ENCODE data around the gene CCNI2.

CCNI2 gene

DNA sequence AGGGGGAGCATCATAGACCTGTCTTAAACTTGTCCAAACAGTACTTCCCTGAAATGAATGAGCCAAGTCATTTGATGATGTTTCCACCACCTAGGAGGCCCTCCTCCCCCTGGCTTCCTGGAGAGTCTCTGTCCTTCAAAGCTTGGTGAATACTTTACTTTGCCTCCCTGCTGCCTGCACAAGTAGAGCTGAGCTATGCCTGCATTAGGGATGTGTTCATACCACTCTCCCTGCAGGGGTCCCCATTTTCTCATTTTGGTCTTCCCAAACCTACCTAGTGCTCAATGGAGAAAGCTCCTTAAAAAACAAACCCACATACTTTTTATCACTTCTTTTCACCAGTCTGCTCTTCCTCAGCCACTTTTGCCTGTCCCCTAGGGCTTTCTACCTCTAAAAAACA, 7.7 kb downstream of the CCNI2 start:
- DNase-seq = peak; percentile 15 to 40
- TF ChIP-seq GATA1 (IDR thresholded peaks at IDR 0.05; ENCODE audit: low read depth, low read length) (no peak), POLR2A (IDR thresholded peaks at IDR 0.05; ENCODE audit: low read length) (no peak)

DNA sequence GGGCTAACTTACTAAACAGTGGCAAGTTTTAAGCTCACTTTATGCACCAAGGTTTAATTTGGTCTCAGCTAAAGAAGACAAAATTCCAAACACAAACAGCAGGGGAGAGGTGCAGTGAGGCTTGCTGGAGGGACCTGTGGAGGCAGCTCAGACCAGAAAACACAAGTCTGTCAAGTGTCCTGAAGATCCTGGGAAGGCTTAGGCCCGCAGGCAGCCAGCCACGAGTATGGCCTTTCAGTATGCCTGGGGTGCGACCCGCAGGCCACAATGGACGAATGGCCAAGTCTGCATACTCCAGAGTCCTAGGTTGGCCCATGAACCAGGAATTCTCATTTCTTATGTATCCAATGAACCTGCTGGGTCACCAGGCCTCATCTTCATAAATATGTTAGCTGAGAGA, 9.3 kb downstream of the CCNI2 start:
- TF ChIP-seq GATA1 (IDR thresholded peaks at IDR 0.05; ENCODE audit: low read depth, low read length) = no peak
- TF ChIP-seq POLR2A (IDR thresholded peaks at IDR 0.05; ENCODE audit: low read length) = no peak
- no peak for DNase-seq

DNA sequence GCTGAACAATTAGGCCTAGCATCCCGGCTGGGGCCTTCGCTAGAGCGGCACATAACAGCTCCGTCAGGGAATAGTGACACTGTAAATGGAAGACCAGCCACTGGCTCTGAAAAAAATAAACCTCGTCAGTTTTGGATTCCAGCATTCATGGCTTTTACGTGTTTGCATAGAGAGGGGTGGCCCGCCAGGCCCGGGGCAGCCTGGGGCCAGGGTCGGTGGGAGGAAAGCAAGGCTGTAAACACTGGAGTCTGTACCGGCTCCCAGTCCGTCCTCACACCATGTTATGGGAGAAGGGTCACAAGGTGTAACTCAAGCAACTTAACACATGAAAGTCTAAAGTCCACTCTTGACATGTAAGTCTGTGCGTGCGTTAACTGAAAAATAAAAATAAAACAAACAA, 11.2 kb downstream of the CCNI2 start:
- TF ChIP-seq POLR2A (IDR thresholded peaks at IDR 0.05; ENCODE audit: low read length) (no peak), GATA1 (IDR thresholded peaks at IDR 0.05; ENCODE audit: low read depth, low read length) (no peak)
- DNase-seq = no peak

DNA sequence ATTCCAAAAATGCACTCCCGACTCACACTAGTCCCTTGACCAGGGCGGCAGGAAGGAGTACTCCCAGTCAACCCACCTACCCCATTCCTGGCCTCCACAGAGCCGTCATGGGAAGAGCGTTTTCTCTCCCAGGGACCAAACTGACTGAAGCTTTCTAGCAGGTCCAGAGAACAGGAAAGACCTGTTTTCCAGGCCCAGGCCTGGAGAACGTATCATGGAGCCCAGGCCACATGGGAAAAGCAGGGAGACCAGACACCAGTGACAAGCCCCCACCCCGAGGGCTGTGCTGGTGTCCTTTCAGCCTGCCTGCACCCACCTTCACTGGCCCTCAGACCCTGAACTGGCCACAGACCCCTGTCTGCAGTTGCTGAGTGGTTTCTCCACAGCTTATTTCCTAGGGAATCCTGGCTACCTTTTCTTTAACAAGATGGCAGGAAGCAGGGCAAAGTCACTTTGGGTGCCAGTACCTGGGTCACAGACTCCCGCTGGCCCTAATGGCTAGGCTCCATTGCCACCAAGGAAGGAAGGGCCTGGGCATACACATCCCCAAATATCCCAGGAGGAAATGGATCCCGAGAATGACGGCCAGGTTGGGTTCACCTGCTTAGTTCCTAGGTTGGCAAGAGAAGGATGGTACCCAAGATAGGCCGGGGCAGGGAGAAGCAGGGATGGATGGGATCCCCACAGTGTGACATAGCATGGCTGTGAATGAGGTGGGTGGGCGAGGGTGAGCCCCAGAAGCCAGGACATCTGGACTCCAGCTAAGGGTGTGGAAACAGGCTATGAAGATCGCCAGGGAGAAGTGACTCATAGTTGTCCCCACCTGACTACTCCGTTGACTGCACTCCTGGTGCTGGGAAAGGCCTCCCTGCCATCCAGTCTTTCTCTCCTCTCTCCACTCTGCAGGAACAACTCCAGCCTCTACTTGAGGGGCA, 12.2 kb downstream of the CCNI2 start:
- no peak for DNase-seq
- no peak for TF ChIP-seq POLR2A (IDR thresholded peaks at IDR 0.05; ENCODE audit: low read length)
- no peak for TF ChIP-seq GATA1 (IDR thresholded peaks at IDR 0.05; ENCODE audit: low read depth, low read length)

DNA sequence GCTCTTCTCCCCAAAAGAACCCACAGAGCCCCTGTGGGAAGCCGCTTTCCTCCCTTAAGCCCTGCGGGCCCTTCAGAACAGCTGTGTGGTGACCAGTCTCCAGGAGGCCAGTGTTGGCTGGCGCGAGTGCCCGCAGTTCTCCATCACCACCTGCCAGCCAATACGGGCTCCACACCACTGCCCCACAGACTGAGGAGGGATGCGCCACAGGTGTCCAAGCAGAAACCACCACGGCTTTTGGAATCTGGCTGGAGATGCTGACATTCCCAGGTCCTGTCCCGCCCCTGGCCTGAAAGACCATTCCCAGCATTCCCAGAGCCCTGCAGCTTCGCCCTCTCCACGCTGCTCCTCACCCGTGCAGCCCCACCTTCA, 12.8 kb downstream of the CCNI2 start:
- TF ChIP-seq GATA1 (IDR thresholded peaks at IDR 0.05; ENCODE audit: low read depth, low read length) (no peak), POLR2A (IDR thresholded peaks at IDR 0.05; ENCODE audit: low read length) (no peak)
- DNase-seq = no peak

DNA sequence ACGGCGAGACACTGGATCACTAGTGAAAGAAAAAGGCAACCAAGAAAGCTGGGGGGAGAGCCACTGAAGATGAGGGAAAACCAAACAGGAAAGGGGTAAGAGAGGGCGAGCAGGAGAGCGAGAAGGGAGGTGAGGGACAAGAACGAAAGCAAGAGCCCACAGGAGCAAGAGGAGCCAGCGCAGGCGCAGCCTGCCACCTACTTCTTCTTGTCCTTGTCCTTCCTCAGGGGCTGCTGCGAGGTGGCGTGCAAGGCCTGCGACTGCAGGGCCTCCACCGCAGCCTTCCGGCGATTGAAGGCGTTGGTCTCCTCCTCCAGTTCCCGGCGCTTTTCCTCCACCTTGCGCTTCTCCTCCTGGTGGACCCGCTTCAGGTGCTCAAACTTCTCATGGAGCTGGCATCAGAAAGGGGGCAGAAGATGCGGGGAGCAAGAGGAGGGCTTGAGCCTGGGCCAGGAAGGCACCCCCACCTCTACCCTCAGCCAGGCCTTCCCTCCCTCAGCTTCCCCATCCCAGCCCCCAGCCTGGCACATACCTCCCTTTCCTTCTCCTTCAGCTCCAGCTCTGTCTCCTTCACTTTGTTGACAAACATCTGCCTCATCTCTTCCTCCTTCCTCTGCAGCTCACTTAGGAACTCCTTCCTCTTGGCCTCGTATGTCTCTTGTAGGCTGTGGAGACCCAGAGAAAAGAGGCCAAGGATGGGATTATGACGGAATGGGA, 13.5 kb downstream of the CCNI2 start:
- no peak for TF ChIP-seq GATA1 (IDR thresholded peaks at IDR 0.05; ENCODE audit: low read depth, low read length)
- no peak for TF ChIP-seq POLR2A (IDR thresholded peaks at IDR 0.05; ENCODE audit: low read length)
- DNase-seq = no peak

DNA sequence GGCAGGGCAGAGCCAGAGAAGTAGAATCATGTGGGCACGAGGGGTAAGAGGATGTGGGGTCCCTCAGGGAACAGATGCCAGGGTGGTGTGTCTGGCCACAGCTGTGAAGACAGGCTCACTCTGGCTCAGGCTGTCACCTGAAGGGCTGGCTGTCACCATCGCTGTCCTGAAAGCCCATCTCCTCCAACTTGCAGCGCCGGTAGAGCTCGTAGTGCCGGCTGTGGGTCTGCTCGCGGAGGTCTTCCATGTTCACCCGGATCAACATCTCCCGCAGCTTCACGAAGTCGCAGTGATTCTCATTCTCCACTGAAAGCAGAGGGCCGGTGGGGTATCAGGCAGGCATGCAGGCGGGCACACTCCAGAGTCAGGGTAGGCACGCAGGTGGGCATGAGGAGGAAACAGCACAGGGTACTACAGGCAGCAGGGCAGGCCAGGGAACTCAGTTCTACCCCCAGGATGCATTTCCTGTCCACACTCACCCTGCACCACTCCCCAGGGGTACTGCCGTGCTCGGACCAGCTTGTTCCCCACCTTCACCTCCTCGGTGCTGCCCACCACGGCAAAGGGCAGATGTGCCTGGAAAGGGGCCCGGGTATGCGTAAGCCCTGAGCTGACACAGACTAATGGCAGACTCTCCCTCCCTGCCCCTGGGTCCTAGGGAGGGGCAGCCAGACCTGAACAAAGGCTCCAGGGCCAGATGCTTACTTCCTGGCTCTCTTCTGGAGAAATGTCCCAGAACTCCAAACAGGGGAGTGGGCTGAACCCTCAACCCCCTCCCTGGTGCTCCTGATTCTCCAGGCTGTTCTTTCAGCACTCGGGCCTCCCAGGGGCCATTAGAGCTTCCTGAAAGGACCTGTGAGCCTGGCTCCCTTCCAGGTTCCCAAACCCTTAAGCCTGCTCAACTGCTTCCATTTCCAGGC, 14.4 kb downstream of the CCNI2 start:
- no peak for DNase-seq
- TF ChIP-seq POLR2A (IDR thresholded peaks at IDR 0.05; ENCODE audit: low read length) (no peak), GATA1 (IDR thresholded peaks at IDR 0.05; ENCODE audit: low read depth, low read length) (no peak)

DNA sequence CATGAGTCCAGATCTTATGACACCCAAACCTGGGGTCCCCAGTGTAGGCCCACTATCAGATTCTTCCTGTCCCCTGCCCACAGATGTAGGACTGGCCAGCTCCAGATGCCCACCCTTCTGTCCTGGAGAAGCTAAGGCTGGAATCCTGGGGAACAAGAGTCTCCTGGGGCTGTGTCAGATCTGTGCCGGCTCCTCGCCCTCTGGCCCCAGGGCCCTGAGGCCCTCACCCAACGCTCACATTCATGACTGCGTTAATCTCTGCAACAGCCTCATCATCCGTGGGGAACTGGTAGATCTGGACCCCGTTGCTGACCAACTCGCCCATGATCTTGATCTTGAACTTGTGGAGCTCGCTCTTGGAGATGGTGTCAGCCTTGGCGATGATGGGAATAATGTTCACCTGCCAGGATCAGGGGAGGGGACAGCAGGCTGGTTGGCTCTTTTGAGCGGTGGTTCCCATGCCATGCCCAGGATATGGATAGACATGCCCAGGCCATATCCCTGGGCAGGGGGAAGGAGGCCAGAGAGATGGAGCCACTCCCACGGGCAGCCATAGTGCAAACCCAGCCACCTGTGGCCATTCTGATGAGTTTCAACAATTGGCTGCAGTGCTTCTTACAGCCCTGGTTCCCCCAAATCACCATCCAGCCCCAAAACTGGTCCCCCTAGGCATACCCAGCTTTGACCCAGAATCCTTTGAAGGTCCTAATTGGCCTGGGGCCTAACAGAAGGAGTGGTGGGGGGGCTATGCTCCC, 15.2 kb downstream of the CCNI2 start:
- TF ChIP-seq POLR2A (IDR thresholded peaks at IDR 0.05; ENCODE audit: low read length) (no peak), GATA1 (IDR thresholded peaks at IDR 0.05; ENCODE audit: low read depth, low read length) (no peak)
- no peak for DNase-seq

DNA sequence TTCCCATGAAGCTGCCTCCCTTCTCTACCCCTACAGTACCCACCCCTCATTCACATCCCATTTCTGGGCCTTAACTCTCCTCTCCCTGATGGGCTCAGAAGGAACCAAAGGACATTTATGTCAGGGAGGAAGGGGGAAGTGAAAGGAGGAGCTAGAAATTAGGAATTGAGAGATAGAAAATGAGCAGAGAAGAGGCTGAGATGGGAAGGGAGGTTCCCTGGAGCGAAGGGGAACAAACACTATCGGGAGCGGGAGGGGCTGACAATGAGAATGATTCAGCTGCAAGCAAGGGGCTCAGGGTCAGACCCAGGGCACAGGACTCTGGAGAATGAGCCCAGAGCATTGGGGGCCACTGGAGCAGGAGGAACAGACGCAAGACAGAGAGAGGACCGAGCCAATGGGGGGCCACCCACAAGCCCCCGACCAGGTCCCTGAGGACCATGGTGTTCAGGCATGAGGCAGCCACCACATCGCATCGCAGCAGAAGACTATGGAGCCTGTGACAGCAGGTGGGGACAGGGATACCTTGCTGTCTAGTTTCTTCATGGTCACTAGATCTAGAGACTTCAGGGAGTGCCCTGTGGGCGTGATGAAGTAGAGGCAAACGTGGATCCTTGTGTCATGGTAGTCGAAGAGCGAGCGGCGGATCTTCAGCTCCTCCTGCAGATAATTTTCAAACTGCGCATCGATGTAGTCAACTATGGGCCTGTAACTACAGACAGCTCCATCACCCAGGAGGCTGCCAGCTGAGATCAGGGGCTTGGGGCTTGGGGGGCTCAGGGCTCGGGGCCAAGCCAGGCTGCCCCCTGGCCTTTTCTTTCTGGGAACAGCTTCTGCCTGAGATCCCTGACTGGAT, 16.2 kb downstream of the CCNI2 start:
- no peak for DNase-seq
- TF ChIP-seq POLR2A (IDR thresholded peaks at IDR 0.05; ENCODE audit: low read length) (no peak), GATA1 (IDR thresholded peaks at IDR 0.05; ENCODE audit: low read depth, low read length) (no peak)

DNA sequence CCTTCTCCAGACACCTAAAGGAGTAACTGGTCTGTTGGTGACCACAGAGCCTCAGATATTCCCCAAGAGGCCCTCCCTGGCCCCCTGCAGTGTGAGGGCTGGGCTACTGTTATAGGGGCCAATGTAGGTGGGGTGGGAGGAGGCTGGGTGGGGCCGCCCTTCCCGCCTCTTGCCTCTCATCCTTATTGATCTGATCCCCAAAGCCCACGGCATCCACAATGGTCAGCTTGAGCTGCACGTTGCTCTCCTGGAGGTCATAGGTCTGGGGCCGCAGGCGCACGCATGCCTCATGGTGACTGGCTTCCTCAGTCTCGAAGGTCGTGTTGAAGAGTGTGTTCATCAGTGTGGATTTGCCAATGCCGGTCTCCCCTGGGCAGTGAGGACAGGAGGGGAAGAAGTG, 16.8 kb downstream of the CCNI2 start:
- DNase-seq = no peak
- TF ChIP-seq GATA1 (IDR thresholded peaks at IDR 0.05; ENCODE audit: low read depth, low read length) = no peak
- TF ChIP-seq POLR2A (IDR thresholded peaks at IDR 0.05; ENCODE audit: low read length) = no peak

DNA sequence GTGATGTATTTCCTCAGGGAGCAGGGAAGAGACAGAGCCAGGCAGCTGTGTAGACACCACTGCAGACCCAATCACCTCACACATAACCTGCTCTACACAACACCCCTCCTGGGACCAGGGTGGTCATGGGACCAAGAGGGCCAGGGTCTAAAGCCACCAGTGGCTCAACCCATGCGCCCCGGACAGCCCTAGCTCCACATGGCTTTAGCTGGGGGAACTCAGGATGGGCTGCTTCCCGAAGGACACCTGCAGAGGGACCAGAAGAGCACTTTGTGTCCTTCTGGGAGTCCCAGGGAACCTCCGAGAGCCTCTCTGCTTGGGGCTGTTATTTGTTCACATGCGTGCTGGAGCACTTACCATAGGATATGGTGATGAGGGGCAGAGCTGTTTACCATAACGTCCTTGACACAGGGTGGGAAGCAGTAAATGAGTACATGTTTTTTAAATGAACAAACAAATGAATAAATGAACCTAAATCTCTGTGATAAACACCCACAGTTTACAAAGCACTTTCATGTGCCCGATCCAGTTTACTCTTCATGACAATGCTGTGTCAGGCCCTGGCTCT, 17.5 kb downstream of the CCNI2 start:
- TF ChIP-seq POLR2A (IDR thresholded peaks at IDR 0.05; ENCODE audit: low read length) = no peak
- no peak for TF ChIP-seq GATA1 (IDR thresholded peaks at IDR 0.05; ENCODE audit: low read depth, low read length)
- no peak for DNase-seq
